ENCODE data around the gene PRPF18.

The PRPF18 gene

DNA sequence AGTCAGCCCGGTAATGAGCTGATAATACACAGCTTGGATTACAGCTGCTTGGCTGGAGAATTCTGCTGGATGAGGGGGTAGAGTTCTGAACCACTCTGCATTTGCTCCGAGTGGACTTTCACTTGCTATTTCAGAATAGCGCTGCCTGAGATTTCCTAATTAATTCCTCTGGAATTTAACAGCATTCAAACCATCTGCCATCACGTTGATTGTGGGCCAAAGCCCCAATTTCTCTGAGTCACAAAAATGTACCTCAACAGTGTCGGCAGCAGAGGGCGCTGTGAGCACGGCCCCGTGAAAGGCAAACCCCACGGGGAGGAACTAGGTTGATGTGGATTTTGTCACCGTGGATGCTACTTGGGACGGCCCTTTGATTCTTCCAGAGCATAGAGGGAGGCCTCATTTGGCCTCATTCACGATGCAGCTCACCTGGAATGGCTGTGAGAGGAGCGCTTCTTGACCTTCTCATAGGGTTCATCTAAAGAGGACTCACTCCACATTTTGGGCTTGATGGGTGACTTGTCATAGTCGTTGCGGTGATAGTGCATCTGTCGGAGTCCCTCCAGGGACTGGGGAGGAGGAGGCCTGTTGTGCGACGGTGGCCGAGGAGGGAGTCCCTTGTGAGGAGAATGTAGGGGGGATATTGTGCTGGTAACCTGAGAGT, 73.3 kb downstream of the PRPF18 start:
- TF ChIP-seq ZNF274 (IDR thresholded peaks at IDR 0.05; ENCODE audit: low read depth, low read length) = no peak
- H3K4me3 ChIP-seq (ENCODE audit: low read length) = no peak overlapping the region

DNA sequence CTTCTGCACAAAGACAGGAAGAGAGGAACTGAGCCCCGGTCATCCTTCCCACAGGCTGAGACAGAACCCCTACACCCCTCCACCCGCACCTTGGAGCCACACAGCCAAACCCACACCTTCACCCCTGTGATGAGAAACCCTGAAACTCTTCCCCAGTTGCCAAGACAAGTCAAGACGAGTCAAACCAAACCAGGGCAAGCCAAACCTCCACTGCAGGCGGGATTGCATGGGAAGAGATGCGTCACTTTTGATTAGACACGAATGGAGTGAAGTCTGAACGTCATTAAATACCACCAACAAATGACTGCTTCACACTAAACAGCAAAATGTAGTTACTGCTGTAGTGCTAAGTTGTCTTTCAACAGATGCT, 73.8 kb downstream of the PRPF18 start:
- TF ChIP-seq ZNF274 (IDR thresholded peaks at IDR 0.05; ENCODE audit: low read depth, low read length) = no peak
- H3K4me3 ChIP-seq (ENCODE audit: low read length) = no peak overlapping the region

DNA sequence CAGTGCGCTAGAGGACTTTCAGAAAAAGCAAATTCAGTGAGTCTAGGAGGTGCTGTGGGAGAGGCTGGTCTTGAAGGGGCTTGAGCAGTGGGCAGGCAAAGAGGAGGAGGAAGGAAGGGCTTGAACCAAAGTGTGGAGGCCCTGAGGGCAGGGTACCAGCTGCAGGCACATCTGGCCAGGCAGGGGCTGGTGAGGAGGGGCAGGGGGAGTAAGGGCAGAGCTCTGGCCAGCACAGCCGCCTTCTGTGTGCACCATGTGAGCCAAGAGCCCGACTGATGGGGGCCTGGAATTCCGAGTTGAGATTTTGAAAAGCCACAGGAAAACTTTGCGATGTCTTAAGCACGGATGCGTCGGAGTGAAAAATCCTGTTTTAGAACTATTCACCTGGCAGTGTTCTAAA, 74.5 kb downstream of the PRPF18 start:
- H3K4me3 ChIP-seq (ENCODE audit: low read length) = no peak overlapping the region
- no peak for TF ChIP-seq ZNF274 (IDR thresholded peaks at IDR 0.05; ENCODE audit: low read depth, low read length)

DNA sequence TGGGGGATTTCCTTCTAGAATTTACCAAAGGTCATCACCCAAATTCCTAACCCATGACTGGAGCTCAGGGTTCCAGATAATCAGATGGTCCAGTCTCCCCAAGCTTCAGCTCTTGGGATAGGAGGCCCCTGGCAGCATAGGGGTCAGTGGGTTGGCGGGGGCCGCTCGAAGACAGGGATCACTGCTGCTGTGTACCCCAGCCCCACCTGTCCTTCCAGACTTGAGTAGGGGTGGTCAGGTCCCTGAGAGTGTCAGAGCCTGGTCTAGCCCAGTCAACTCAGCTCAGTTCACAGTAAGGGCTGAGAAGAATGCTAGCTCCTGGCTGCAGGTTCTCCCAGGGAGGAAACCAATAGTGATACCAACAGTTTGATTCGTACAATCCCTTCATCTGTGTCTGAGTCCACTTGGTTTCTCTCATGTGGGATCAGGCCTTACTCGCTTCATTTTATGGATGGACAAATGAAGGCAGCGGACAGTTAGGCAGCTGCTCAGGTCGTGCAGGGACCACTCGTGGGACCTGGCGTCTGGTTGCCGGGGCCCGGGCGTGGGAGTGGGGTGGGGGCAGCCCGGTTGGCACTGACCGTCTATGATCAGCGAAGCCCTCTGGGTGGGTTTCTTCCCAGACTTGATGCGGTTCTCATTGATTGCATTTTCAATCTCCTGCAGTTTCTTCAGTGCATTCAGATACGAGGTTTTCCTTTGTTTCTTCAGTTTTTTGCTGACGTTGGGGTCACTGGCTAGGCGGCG, 78.9 kb downstream of the PRPF18 start:
- TF ChIP-seq ZNF274 (IDR thresholded peaks at IDR 0.05; ENCODE audit: low read depth, low read length) = no peak

DNA sequence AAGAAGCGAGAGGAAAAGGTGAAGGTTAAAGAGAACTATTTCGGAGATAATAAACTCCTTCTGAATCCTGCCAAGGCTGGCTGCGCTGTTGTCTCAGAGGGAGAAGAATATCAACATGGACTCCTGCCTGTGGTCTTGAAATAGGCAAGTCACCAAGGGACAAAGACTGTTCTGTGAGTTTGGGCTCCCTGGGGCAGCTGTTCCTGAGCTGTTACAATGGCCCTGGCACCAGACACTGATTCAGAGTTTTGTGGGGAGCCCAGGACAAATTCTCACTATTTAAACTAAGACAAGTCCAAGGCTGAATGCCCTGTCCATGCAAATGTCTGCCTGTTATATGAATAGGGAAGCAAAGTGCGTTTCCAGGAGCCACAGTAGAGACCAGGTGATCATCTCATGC, 81.4 kb downstream of the PRPF18 start:
- no peak overlapping the region for H3K4me3 ChIP-seq (ENCODE audit: low read length)
- no peak for TF ChIP-seq ZNF274 (IDR thresholded peaks at IDR 0.05; ENCODE audit: low read depth, low read length)

More for the DNA sequence above, 78.9 kb downstream of the PRPF18 start:
- H3K4me3 ChIP-seq (ENCODE audit: low read length) = no peak overlapping the region

DNA sequence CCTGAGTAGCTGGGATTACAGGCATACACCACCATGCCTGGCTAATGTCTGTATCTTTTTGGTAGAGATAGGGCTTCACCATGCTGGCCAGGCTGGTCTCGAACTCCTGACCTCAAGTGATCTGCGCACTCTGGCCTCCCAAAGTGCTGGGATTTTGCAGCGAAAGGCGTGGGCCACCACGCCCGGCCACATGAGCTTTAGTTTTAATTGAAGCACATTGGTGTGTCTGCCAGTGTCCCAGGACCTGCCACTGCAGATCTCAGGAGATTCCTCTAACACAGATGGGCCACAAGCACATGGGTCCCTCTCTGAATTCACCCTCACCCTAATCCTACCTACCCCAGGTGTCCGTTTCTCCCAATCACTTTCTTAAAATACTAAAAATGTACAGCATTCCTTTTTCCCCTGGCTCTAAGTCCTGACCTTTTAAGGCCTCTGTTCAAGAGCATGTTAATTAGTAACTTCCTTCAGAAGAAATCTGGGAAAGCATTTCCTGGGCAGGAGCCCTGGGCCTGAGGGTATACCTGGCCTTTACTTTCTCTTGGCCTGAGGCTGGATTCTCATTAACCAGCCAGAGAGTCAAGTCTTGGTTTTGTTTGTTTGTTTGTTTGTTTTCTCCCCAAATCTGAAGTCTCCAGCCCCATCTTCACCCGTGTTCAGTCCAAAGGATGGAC, 82.6 kb downstream of the PRPF18 start:
- H3K4me3 ChIP-seq (ENCODE audit: low read length) = no peak overlapping the region
- TF ChIP-seq ZNF274 (IDR thresholded peaks at IDR 0.05; ENCODE audit: low read depth, low read length) = no peak

DNA sequence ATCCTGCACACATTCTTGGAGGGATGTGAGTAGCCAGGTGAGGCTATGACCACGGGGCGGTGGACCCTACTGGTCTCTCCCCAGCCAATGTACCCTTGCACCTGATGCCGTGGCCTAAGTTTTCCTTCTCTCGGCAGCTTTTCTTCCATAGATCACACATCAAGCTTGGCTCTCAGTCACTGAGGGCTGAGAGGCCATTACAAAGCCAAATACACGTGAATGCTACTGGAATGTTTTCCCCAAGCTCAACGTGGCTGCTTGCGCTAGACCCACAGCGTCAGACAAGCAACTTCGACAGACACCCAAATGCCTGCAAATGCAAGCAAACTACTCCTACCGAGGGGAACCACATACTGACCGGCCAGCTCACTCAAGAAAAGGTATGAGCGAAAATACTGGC, 83.1 kb downstream of the PRPF18 start:
- no peak for TF ChIP-seq ZNF274 (IDR thresholded peaks at IDR 0.05; ENCODE audit: low read depth, low read length)
- no peak overlapping the region for H3K4me3 ChIP-seq (ENCODE audit: low read length)

DNA sequence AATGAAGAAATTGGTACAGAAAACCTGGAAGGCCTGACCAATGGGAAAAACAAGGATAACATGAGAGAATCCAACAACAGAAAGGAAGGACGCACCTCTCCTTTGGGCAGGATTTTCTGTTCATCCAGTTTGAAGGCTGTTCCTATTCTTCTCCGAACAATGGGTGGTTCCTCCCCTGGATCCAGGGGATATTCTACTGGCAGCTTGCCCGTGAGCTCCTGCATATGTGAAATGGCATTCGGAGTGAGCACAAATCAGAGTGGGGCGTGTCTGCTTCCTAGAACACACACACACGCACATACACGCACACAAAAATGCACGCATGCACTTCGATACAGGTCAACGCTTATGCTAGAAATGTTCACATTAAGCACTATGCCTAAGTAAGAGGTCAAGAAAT, 83.5 kb downstream of the PRPF18 start:
- TF ChIP-seq ZNF274 (IDR thresholded peaks at IDR 0.05; ENCODE audit: low read depth, low read length) = no peak
- H3K4me3 ChIP-seq (ENCODE audit: low read length) = no peak overlapping the region

DNA sequence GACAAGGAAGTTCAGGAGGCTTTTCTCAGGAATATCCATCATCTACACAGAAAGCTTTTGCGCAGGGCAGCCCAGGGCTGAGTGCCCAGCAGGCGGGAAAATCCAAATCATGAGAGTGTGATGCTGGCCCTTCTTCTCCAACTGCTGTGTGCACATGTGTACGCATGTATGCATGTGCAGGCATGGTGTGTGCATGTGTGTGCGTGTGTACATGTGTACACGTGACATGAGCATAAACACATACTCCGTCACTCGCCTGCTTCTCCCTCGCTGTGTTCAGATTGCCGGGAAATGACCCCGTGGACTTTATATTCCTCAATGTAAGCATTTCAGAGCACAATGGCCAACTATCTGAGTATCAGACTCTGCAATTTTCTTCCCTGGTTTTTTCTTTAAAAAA, 85.1 kb downstream of the PRPF18 start:
- no peak for TF ChIP-seq ZNF274 (IDR thresholded peaks at IDR 0.05; ENCODE audit: low read depth, low read length)
- no peak overlapping the region for H3K4me3 ChIP-seq (ENCODE audit: low read length)

DNA sequence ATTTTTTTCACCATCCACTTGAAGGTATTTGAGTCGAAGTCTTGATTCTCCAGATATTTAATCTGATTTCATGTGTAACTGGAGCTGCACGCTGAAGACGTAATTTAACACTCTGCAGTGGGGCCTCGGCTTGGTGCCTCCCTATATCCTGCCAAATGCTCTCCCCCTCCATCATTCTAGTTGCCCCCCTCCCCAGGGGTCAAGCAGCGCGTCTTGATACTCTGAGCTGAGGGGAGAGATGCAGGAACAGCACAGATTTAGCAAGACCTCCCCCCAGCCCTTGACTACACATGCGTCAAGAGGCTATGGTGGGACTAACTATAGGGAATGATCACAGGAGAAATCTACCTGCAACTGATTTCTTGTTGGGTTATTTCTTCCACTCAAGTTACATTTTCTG, 85.8 kb downstream of the PRPF18 start:
- no peak for TF ChIP-seq ZNF274 (IDR thresholded peaks at IDR 0.05; ENCODE audit: low read depth, low read length)
- H3K4me3 ChIP-seq (ENCODE audit: low read length) = no peak overlapping the region

DNA sequence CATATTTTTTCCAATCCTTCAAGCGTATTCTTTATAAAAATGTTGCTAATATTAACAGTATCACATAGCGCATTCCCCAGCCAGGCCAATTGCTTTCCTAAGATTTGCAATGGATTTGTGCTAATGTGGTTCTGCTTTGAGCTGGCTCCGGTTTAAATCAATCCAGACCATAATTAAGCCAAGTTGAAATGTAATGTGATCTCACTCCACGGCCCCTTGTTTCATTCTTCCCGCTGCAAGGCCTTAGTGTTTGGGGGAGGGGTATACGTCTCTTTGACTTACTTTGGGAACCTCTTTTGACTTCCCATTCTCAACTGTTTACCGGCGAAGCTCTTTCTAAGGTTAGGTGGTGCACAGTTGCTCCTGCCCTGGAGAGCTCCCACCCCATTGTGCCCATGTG, 86.4 kb downstream of the PRPF18 start:
- no peak for TF ChIP-seq ZNF274 (IDR thresholded peaks at IDR 0.05; ENCODE audit: low read depth, low read length)
- no peak overlapping the region for H3K4me3 ChIP-seq (ENCODE audit: low read length)

DNA sequence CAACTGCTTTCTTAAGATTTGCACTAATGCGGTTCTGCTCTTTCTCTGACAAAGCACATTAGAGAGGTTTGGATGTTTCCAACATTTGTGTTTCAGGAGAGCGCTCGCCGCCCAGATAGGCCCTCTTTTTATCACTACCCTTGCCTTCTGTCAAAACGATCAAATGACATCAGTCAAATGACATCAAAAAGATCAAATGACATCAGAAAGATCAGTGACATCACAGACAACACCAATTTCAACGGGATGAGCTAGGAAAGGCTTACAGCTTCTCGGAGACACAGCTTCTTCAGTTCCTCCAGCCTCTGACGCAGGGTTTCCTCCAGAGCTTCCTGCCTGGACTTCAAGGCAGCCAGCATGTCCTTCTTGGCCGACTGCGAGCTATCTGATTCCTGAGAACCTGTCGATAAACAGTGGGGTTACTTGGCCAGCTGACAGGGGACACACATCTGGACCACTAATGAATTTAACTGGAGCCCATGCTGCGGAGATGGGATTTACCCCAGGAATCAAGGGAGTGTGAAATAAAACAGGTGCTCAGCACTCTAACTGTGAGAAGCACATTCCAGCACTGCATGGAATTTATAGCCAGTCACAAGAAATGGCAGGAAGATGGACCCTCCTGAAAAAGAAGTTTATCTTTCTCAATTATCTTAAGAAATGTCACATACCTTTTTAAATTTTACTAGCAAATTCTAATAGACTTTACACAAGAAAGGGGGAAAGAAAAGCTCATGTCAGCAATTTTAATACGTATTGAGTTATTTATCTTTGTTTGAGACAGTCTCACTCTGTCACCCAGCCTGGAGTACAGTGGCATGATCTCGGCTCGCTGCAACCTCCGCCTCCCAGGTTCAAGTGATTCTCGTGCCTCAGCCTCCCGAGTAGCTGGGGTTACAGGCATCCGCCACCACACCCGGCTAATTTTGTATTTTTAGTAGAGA, 88.2 kb downstream of the PRPF18 start:
- H3K4me3 ChIP-seq (ENCODE audit: low read length) = no peak overlapping the region
- no peak for TF ChIP-seq ZNF274 (IDR thresholded peaks at IDR 0.05; ENCODE audit: low read depth, low read length)

DNA sequence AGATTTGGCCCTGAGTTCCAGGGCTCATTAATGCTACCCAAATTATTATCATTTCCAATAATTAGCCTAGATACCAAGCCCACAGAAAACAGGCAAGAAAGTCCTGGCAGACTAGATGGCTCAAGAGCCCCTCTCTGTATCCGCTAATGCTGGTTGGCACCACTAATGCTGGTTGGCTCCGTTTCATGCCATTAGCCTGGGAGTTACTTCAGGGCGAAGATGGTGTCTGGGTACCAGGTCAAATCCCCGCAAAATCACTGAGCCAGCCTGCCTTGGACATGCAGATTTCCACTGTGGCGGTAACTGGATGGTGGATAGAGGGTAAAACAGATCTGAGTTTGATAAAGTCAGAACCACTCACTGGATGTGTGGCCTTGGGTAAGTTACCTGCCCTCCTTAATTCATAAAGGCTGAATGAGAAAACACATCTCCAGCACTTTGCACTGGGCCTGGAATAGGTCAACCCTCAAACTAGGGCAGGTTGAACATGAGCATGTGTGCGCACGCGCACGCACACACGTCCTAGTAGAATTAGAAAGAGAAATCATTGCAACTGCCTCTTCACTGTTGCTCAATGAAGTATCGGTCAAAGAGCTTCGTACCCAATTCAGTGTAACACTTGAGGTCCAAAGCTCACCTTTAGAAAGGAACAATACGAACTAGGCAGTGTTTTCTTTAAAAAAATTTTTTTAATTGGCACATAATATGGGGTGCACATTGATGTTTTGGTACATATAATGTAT, 91.5 kb downstream of the PRPF18 start:
- no peak for TF ChIP-seq ZNF274 (IDR thresholded peaks at IDR 0.05; ENCODE audit: low read depth, low read length)
- no peak overlapping the region for H3K4me3 ChIP-seq (ENCODE audit: low read length)

Measured in GM08714 (cell line).